Stimulated activated naive CD8-positive, alpha-beta T cell treated with anti-CD3 and anti-CD28 coated beads, Interleukin-15, Interleukin-2, amounts not matched to agents 100 ng/mL and 50 ng/mL, for 24 hours (primary cell): Measurements from ENCODE around the gene FHL2.
A peak's percentile ranks its signal among the peaks of the same experiment; 100 is the strongest.

Experiments
- H3K27ac Mint-ChIP-seq: one replicate; pipeline ENCODE4 v1.8.0; 2021; ENCODE audit warnings: mild to moderate bottlenecking, mixed read lengths
- H3K27me3 Mint-ChIP-seq: one replicate; pipeline ENCODE4 v1.8.0; 2021; ENCODE audit warnings: mixed read lengths
- H3K36me3 Mint-ChIP-seq: one replicate; pipeline ENCODE4 v1.8.0; 2021; ENCODE audit warnings: low read depth, mixed read lengths
- H3K4me1 Mint-ChIP-seq: one replicate; pipeline ENCODE4 v1.8.0; 2021; ENCODE audit warnings: low read depth, mixed read lengths
- H3K4me3 Mint-ChIP-seq: one replicate; pipeline ENCODE4 v1.8.0; 2021; ENCODE audit warnings: mild to moderate bottlenecking, mixed read lengths
- H3K9me3 Mint-ChIP-seq: one replicate; pipeline ENCODE4 v1.8.0; 2021; ENCODE audit warnings: mixed read lengths

Gene FHL2

DNA sequence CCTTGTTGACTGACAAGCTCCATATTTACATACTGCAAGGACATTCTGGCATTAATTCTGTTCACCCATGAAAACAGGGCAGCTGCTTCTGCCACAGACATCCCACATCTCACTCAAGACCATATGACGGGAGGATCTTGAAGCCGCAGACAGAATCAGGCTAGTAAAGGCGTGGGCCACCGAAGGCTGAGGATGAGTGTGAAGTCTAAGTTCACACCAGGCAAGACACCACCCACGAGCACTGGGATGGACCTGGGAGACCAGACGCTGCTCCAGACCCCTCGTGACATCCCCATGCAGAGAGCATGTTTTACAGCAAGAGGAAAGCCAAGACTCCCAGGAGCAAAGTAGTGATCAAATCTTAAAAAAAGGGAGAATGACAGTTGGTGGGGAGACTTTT lies 3.2 kb downstream of the FHL2 start:
- H3K27me3 Mint-ChIP-seq: peaks cover 28% of the 10 kb centered on the region
- H3K9me3 Mint-ChIP-seq: no peaks in the 10 kb centered on the region
- no peak overlapping the region for H3K4me3 Mint-ChIP-seq
- H3K36me3 Mint-ChIP-seq: no peaks in the 10 kb centered on the region
- peak overlapping the region; percentile 23 for H3K27ac Mint-ChIP-seq
- peaks cover 22% of the 10 kb centered on the region for H3K4me1 Mint-ChIP-seq

DNA sequence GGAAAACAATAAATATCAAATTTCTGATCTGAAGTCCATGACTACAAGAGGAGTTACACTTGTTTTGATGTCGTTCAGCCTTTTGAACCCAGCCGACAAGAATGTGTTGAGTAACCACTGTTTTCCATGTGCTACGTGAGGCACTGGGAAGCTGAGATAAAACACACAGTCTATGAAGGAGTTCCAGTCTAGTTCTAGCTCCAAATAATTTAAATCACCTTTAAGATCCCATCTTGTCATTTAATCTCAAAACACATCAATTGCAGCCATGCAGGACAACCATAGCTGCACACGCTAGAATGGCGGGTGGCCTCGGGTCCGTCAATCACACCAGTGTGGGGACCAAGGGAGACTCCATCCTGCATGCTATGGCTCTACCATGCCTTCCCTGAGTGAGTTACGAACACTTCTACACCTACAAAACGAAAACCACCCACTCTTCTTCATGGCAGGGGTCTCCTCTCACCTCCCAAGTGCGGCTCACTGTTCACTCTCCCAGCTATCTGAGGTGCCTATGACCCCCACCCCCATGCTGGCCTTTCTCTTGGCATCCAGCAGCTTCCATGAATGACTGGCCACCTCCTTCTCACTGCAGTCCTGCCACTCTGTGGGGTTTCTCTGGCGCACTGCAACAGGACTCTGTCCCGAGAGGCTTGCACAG lies 3.8 kb downstream of the FHL2 start:
- Mint-ChIP-seq H3K4me3 (no peak overlapping the region), H3K27ac (no peak overlapping the region), H3K36me3 (no peaks in the 10 kb centered on the region), H3K27me3 (peaks cover 24% of the 10 kb centered on the region), H3K9me3 (no peaks in the 10 kb centered on the region), H3K4me1 (peaks cover 22% of the 10 kb centered on the region)

DNA sequence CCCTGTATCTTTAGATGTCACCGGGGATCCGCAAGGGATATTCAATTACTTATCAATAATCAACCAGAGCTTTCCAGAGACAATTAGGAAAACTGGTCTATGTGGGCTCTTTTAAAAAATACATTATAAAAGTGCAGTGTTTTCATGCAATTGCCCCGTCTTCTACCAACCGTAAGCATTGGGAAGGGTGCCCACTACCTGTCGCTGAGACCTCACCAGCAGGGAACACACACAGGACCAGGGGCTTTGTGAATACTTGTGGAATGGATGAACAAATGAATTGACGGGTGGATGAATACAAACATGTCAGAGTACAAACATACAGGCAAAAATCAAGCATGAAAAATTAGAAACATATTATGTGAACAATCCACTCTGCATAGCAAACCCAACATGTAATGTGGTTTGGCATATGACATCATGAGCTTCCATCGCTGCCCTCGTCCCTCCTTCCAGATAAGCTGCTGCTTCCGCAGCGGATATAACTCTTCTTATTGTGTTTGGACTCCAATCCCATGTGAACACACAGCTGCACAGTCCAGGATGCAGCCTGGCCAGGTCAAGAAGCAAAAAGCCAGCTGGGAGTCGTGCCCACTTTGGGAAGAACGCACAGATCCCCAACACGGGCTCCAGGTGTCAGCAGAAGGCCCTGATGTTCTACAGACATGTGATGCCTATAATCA lies 5.3 kb downstream of the FHL2 start:
- H3K4me3 Mint-ChIP-seq: no peak overlapping the region
- no peak overlapping the region for H3K27ac Mint-ChIP-seq
- H3K27me3 Mint-ChIP-seq: peaks cover 16% of the 10 kb centered on the region

DNA sequence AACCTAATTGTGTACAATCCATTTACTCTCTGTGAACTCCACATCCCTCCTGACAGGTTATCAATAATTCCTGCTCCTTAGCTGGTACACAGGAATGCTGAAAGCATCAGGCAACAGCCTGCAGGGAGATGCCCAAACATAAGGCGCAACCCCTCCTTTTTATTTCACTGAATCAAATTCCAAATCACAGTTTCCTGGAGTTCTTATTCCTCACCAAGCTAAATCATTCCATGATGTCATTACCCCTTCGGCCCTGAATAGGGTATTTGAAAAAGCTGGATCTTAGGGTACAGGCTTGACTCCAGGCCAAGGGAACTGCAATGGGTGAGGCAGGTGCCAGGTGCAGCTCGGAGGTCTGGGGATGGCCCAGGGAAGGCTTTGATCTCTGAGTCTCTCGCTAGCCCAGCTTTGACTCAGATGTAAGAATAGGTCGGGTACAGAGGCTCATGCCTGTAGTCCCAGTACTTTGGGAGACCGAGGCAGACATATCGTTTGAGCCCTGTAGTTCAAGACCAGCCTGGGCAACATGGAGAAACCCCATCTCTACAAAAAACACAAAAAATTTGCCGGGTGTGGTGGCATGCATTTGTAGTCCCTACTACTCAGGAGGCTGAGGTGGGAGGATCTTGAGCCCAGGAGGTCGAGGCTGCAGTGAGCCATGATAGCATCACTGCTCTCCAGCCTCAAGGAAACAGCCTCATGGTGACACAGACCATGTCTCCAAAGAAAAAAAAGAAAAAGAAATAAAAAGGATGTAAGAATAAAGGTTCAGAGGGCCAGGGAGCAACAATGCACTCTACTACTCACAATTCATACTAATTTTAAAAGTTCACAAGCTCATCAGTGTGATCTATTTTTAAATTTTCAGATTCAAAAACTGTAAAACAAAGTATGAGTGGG lies 6.8 kb downstream of the FHL2 start:
- Mint-ChIP-seq H3K27ac (no peak overlapping the region), H3K4me1 (peaks cover 14% of the 10 kb centered on the region), H3K27me3 (peaks cover 9% of the 10 kb centered on the region)

More for the DNA sequence above, 5.3 kb downstream of the FHL2 start:
- Mint-ChIP-seq H3K4me1 (peaks cover 22% of the 10 kb centered on the region), H3K9me3 (no peaks in the 10 kb centered on the region), H3K36me3 (no peaks in the 10 kb centered on the region)

DNA sequence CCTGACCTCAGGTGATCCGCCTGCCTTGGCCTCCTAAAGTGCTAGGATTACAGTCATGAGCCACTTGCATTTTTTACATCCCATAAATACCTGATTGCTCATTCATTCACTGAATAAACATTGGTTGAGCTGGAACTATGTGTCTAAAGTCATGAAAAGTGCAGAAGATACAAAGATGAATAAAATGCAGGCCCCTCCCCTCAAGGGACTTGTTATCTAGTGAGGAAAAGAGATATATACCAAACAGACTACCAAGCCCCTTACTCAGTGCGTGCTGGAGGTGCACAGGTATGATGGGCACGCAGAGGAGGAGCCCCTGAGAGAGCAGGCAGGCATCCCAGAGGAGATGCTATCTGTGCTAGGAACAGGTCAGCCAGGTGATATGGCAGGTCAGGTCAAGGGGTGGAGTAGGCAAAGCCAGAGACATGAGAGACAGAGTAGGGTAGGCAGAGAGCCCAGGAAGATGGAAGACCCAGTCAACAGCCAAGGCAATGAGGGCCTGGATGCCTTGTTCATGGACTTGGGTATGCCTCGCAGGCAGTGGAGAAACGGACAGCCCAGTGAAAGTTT lies 7.7 kb downstream of the FHL2 start:
- no peaks in the 10 kb centered on the region for H3K36me3 Mint-ChIP-seq
- H3K9me3 Mint-ChIP-seq: no peaks in the 10 kb centered on the region
- no peak overlapping the region for H3K4me3 Mint-ChIP-seq
- no peak overlapping the region for H3K27ac Mint-ChIP-seq
- H3K27me3 Mint-ChIP-seq: peaks cover 4% of the 10 kb centered on the region
- peaks cover 5% of the 10 kb centered on the region for H3K4me1 Mint-ChIP-seq

More for the DNA sequence above, 6.8 kb downstream of the FHL2 start:
- H3K4me3 Mint-ChIP-seq: no peak overlapping the region
- no peaks in the 10 kb centered on the region for H3K9me3 Mint-ChIP-seq
- H3K36me3 Mint-ChIP-seq: no peaks in the 10 kb centered on the region

DNA sequence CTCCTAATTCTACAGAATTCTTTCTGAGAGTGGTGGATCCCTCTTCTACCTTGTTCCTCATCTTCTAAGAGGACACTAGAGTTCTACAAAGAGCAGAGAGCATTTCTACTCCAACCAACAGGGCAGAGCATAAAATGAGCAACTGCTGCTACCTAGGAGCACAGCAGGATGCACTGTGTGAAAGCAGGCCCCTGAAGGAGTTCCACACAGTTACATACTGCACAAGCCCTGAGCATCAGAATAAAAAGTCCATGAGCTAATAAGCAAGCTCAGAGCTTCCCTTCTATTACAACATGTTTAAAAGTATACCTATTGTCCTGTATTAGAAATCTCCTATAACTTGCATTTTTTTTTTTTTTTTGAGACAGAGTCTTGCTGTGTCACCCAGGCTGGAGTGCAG lies 8.4 kb downstream of the FHL2 start:
- H3K36me3 Mint-ChIP-seq: no peaks in the 10 kb centered on the region
- H3K27ac Mint-ChIP-seq: no peak overlapping the region
- H3K27me3 Mint-ChIP-seq: no peaks in the 10 kb centered on the region
- H3K9me3 Mint-ChIP-seq: no peaks in the 10 kb centered on the region
- no peak overlapping the region for H3K4me3 Mint-ChIP-seq
- H3K4me1 Mint-ChIP-seq: no peaks in the 10 kb centered on the region

DNA sequence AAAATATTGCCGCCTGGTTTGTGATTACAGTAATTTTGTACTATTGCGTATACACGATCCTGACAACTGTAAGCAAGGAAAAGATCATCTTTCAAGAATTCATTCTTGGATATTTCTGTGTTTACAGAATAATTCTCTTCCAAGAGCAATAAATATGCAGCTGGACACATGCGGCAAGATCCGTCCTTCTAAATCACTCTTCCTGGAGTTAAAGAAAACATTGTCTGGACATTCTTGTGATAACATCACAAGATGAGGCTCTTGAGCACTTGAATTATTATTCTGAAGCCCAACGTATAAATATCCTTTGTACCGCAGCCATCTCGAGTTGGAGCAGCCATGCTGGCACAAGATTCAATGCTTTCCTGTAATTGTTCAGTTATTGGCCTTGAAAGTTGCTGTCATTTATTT lies 9.9 kb downstream of the FHL2 start:
- Mint-ChIP-seq H3K27me3 (no peaks in the 10 kb centered on the region), H3K36me3 (no peaks in the 10 kb centered on the region), H3K4me3 (no peak overlapping the region), H3K9me3 (no peaks in the 10 kb centered on the region), H3K4me1 (no peaks in the 10 kb centered on the region), H3K27ac (no peak overlapping the region)

DNA sequence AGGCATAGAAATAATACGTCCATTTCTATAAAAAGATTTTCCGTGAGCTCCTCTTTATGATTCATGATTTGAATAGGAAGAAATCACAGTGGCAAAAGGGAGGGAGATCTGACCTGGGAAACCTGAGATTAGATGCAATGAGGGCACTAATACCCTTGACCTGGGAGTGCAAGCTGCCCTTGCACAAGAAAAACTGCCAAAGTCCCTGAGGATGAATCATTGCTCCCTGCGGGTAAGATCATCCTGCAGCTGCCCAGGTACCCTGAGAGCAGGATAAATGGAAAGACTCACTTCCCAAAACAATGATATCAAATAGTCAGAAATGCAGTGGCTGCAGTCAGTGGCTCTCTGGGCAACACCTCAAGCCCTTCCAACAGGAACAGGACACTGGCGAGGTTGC lies 11.6 kb downstream of the FHL2 start:
- no peak overlapping the region for H3K27ac Mint-ChIP-seq
- no peaks in the 10 kb centered on the region for H3K27me3 Mint-ChIP-seq
- H3K9me3 Mint-ChIP-seq: no peaks in the 10 kb centered on the region
- H3K4me1 Mint-ChIP-seq: no peaks in the 10 kb centered on the region
- H3K36me3 Mint-ChIP-seq: no peaks in the 10 kb centered on the region
- no peak overlapping the region for H3K4me3 Mint-ChIP-seq

DNA sequence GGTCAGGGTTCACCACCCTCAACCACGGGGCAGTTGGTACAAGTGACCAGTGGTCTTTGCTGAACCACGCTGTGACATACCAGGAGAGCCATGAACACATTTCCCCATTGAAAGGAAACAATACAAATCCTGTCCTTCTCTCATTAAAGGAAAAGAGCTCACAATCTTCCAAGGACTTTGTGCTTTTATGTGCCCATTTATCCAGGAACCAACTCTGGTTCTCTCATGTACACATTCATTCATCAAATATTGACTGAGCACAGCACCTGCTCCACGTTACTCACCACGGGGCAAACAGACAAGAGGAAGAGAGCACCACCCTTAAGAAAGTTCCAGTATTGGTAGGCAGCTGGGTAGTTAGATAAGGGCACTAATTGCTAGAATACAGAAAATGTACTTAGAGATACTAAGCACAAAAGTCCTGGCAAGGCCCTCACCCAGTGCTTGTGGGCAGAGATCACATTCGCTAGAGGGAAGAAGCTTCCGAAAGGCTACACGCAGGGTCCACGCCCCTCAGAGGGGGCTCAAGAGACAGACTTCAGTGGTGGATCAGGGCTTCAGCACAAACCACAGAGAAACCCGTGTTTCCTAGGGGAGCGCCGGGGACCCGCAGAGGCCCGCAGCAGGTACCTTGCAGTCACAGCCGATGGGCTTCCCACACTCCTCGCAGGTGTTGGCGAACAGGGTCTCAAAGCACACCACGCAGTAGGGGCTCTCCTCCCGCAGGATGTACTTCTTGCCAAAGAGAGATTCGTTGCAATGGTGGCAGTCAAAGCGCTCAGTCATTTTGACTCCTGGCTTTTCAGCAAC lies 12.9 kb downstream of the FHL2 start:
- Mint-ChIP-seq H3K27me3 (no peaks in the 10 kb centered on the region), H3K36me3 (no peaks in the 10 kb centered on the region), H3K9me3 (no peaks in the 10 kb centered on the region), H3K4me3 (no peak overlapping the region), H3K4me1 (peaks cover 2% of the 10 kb centered on the region), H3K27ac (no peak overlapping the region)

DNA sequence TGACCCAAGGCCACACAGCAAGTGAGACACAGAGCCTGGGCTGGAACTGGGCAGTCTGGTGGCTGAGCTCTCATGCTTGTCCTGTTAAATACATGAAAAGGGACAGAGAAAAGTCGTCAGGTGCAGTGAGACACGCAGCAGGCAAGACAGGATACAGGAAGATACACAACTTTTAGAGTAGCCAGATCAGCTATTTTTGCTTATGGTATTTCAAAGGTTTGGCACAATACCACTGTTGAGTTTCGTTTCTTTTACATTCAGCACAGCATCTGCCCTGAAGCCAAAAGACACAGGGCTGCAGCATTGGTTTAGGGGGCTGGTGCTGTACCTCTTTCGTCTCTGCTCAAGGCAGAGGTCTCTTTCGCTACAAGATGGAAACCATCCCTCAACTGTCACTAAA lies 14.0 kb downstream of the FHL2 start:
- Mint-ChIP-seq H3K27ac (no peak overlapping the region), H3K4me3 (no peak overlapping the region), H3K4me1 (peaks cover 10% of the 10 kb centered on the region), H3K36me3 (peaks cover under 1% of the 10 kb centered on the region), H3K27me3 (no peaks in the 10 kb centered on the region), H3K9me3 (no peaks in the 10 kb centered on the region)

DNA sequence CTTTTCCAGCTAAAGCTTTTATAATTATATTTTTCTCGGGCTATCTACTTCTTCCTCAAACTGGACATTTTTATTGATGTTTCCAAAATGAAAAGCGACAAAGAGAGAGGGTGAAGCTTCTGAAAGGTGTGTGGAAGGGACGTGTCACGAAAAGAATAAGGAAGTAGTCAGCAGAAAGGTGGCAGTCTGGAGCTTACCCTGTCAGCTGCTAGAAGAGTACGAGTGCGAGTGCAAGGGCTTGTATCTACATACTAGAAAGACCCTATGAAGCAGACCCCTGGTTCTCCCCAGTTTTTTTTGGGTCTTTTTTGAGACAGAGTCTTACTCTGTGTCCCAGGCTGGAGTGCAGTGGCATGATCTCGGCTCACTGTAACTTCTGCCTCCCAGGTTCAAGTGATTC lies 14.6 kb downstream of the FHL2 start:
- H3K4me1 Mint-ChIP-seq: peaks cover 10% of the 10 kb centered on the region
- no peaks in the 10 kb centered on the region for H3K9me3 Mint-ChIP-seq
- no peak overlapping the region for H3K4me3 Mint-ChIP-seq
- no peak overlapping the region for H3K27ac Mint-ChIP-seq
- no peaks in the 10 kb centered on the region for H3K27me3 Mint-ChIP-seq
- peaks cover 6% of the 10 kb centered on the region for H3K36me3 Mint-ChIP-seq

DNA sequence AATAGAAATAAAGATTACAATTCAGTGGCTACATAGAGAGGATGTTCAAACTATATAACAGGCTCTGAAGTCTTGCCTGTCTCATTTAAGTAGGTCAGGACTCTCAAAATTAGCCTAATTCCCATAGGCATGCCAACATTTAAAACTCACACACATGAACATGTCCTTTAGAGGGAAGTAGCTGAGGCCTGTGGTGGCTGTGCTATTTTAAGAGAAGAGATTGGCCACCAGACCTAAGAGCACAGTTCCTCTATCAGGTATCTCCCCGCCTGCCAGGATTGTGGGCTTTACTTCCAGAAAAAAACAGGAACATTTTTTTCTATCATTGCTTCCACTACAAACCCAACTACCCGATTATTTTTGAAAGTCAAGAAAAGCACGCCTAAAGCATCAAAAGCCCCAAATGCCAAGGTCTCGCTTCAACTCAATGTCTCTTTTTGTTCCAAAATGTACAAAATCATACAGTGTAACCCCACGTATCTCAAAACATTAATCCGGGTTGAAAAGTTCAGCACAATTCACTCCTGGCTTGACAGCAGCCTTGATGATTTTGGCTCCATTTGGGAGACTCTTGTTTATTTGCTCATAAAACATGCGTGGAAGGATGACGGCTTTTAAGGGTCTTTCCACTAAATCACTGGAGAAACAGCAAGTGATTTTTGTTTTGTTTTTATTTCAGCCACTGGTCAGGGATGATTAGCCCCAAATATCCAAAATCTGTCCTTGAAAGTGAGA lies 15.3 kb downstream of the FHL2 start:
- Mint-ChIP-seq H3K27ac (no peak overlapping the region), H3K36me3 (peaks cover 6% of the 10 kb centered on the region), H3K4me1 (peaks cover 10% of the 10 kb centered on the region), H3K27me3 (no peaks in the 10 kb centered on the region), H3K4me3 (no peak overlapping the region), H3K9me3 (no peaks in the 10 kb centered on the region)

DNA sequence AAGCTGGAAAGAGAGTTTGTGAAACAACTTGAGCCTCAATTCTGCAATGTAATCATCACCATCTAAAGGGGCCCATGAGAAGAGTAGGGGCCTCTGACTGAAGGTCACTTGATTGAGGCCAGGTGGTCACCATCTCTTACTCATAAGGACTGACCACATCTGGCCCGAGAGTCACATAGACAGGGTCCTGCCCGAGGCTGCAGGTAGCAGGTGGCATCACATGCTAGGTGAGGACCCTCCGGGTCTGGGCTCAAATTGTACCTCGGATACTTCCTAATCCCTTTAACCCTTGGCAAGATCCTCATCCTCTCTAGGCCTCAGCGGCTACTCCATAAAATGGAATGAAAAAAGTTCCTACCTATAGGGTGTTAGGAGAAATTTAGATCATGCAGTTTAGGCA lies 16.7 kb downstream of the FHL2 start:
- Mint-ChIP-seq H3K9me3 (no peaks in the 10 kb centered on the region), H3K27me3 (no peaks in the 10 kb centered on the region), H3K4me3 (no peak overlapping the region), H3K27ac (no peak overlapping the region), H3K4me1 (peaks cover 10% of the 10 kb centered on the region), H3K36me3 (peaks cover 6% of the 10 kb centered on the region)
